HG03039 (cell line): ENCODE results near the gene SORBS1.

Source experiments
- ATAC-seq: cut with Tn5 transposase; IDR thresholded peaks from one replicate; pipeline ENCODE4 v1.9.1; 2021; ENCODE audit warnings: mild to moderate bottlenecking, moderate library complexity; ENCODE audit not compliant: unreplicated experiment

The SORBS1 gene

GRCh38 chr10:95561177-95561863 is at the start of gene SORBS1:
Gene SORBS1 (minus strand): TSS chr10:95561371. CDS start chr10:95441135, 120,236 bp downstream.
- ATAC-seq = peak; percentile 100

GRCh38 chr10:95610727-95611126 is 49.6 kb upstream of the SORBS1 start:
- ATAC-seq = no peak

GRCh38 chr10:95606922-95607321 is 45.8 kb upstream of the SORBS1 start:
- ATAC-seq = no peak

- no peak for ATAC-seq
Observed at GRCh38 chr10:95605163-95605562, 44.0 kb upstream of the SORBS1 start.

GRCh38 chr10:95604630-95605029 is 43.5 kb upstream of the SORBS1 start:
- no peak for ATAC-seq

- ATAC-seq = no peak
Observed at GRCh38 chr10:95602382-95602781, 41.2 kb upstream of the SORBS1 start.

GRCh38 chr10:95601116-95601719 is 40.0 kb upstream of the SORBS1 start:
- ATAC-seq = no peak

- no peak for ATAC-seq
Observed at GRCh38 chr10:95600158-95600557, 39.0 kb upstream of the SORBS1 start.

- ATAC-seq = no peak
Observed at GRCh38 chr10:95597788-95598187, 36.6 kb upstream of the SORBS1 start.

- no peak for ATAC-seq
Observed at GRCh38 chr10:95588025-95588424, 26.9 kb upstream of the SORBS1 start.

GRCh38 chr10:95579835-95580535 is 18.8 kb upstream of the SORBS1 start:
- no peak for ATAC-seq

- ATAC-seq = no peak
Observed at GRCh38 chr10:95579292-95579691, 18.1 kb upstream of the SORBS1 start.

GRCh38 chr10:95578619-95579018 is 17.4 kb upstream of the SORBS1 start:
- ATAC-seq = no peak

- ATAC-seq = no peak
Observed at GRCh38 chr10:95574649-95575365, 13.6 kb upstream of the SORBS1 start.

- no peak for ATAC-seq
Observed at GRCh38 chr10:95573964-95574604, 12.9 kb upstream of the SORBS1 start.

- no peak for ATAC-seq
Observed at GRCh38 chr10:95573527-95573926, 12.4 kb upstream of the SORBS1 start.

GRCh38 chr10:95572131-95572820 is 11.1 kb upstream of the SORBS1 start:
- ATAC-seq = no peak

GRCh38 chr10:95571390-95571789 is 10.2 kb upstream of the SORBS1 start:
- no peak for ATAC-seq

GRCh38 chr10:95569368-95569767 is 8.2 kb upstream of the SORBS1 start:
- no peak for ATAC-seq

GRCh38 chr10:95567903-95568630 is 6.9 kb upstream of the SORBS1 start:
- no peak for ATAC-seq
